SK-N-SH (cell line): ENCODE results near the gene ABHD8.

ENCODE experiments used
- FOXM1 ChIP-seq: IDR thresholded peaks from 2 replicates; pipeline ENCODE4 v1.4.0; 2012; ENCODE audit warnings: low read depth, mild to moderate bottlenecking
- MAX ChIP-seq: IDR thresholded peaks from 2 replicates; pipeline ENCODE4 v1.4.0; 2012; ENCODE audit warnings: low read depth
- MXI1 ChIP-seq: IDR thresholded peaks from 2 replicates; pipeline ENCODE4 v1.6.1; 2012; ENCODE audit warnings: mild to moderate bottlenecking, low read depth, low read length, improper control_type of control experiment
- POLR2AphosphoS5 ChIP-seq: IDR thresholded peaks from 2 replicates; pipeline ENCODE4 v1.6.1; 2012; ENCODE audit warnings: low read depth, low read length
- RAD21 ChIP-seq: IDR thresholded peaks from 2 replicates; pipeline ENCODE4 v1.6.1; 2012; ENCODE audit warnings: mild to moderate bottlenecking, low read length
- RFX5 ChIP-seq: IDR thresholded peaks from 2 replicates; pipeline ENCODE4 v1.6.1; 2012; ENCODE audit warnings: mild to moderate bottlenecking, improper control_type of control experiment, low read length
- TAF1 ChIP-seq: IDR thresholded peaks from 2 replicates; pipeline ENCODE4 v1.6.1; 2012; ENCODE audit warnings: low read depth, mild to moderate bottlenecking, low read length, moderate library complexity, borderline replicate concordance
- TF ChIP-seq, protein P1 (sequence below): fragments of 150-350 bp; IDR thresholded peaks from 2 replicates; pipeline ENCODE4 v1.6.1; 2017; ENCODE audit warnings: antibody characterized with exemption, low read length, low read depth, borderline replicate concordance
- TF ChIP-seq, protein P2 (sequence below): fragments of 200-600 bp; sonication (generic); IDR thresholded peaks from 2 replicates; pipeline ENCODE4 v1.6.1; 2017; ENCODE audit warnings: antibody characterized with exemption, mild to moderate bottlenecking, moderate library complexity

DNA sequence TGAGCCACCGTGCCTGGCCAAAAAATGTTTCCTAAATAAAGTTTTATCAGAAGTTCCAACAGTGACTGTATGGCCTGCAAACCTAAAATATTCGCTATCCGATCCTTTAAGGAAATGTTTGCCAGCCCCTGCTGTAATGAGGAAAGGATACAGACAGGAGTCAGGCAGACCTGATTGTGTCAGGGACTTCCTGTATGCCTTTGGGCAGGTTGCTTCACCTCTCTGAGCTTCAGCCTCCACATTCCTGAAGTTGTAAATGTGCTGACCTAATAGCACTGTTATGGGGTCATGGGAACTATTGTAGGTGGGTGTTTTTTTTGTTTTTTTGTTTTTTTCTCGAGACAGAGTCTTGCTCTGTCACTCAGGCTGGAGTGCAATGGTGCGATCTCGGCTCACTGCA, 6.2 kb downstream of the ABHD8 start:
- TF ChIP-seq, protein P1, sequence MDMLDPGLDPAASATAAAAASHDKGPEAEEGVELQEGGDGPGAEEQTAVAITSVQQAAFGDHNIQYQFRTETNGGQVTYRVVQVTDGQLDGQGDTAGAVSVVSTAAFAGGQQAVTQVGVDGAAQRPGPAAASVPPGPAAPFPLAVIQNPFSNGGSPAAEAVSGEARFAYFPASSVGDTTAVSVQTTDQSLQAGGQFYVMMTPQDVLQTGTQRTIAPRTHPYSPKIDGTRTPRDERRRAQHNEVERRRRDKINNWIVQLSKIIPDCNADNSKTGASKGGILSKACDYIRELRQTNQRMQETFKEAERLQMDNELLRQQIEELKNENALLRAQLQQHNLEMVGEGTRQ, result no peak
- TF ChIP-seq, protein P2, sequence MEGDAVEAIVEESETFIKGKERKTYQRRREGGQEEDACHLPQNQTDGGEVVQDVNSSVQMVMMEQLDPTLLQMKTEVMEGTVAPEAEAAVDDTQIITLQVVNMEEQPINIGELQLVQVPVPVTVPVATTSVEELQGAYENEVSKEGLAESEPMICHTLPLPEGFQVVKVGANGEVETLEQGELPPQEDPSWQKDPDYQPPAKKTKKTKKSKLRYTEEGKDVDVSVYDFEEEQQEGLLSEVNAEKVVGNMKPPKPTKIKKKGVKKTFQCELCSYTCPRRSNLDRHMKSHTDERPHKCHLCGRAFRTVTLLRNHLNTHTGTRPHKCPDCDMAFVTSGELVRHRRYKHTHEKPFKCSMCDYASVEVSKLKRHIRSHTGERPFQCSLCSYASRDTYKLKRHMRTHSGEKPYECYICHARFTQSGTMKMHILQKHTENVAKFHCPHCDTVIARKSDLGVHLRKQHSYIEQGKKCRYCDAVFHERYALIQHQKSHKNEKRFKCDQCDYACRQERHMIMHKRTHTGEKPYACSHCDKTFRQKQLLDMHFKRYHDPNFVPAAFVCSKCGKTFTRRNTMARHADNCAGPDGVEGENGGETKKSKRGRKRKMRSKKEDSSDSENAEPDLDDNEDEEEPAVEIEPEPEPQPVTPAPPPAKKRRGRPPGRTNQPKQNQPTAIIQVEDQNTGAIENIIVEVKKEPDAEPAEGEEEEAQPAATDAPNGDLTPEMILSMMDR, result no peak
- TF ChIP-seq TAF1 (no peak), MXI1 (no peak), MAX (no peak), POLR2AphosphoS5 (no peak), RAD21 (no peak), RFX5 (no peak), FOXM1 (no peak)
